H1 (cell line): Measurements from ENCODE around the gene ALDH3B1. TPM values are rescaled to one million over a fixed set of nuclear protein-coding genes. Genes with fewer than 3 reads are reported as not detected.

Experiments
- CTCF ChIA-PET: fragments of 300-600 bp; sonication (Branson Sonifier 250); formaldehyde crosslinking; loops from one replicate; lab custom pipeline; 2021; ENCODE audit not compliant: partially characterized antibody; lab: Charles Lee
- POLR2A ChIA-PET: fragments of 300-600 bp; sonication (Branson Sonifier 250); formaldehyde crosslinking; loops from one replicate; lab custom pipeline; 2021; ENCODE audit warnings: inconsistent platforms; ENCODE audit not compliant: partially characterized antibody; lab: Charles Lee
- DNase-seq, 2 experiments: peaks; one replicate each; pipeline versions ENCODE4 v3.0.0 to v3.0.0-alpha.2; 2010 to 2022; ENCODE audit warnings: low spot score in 2 of 2, low read depth in 1 of 2, mixed read lengths in 1 of 2
- FAIRE-seq: peaks from 2 replicates; lab custom pipeline; 2011; peaks lifted over from hg19 to GRCh38; lab: Jason Lieb, UNC
- H2AFZ ChIP-seq: 2 replicates; pipeline ENCODE4 v1.8.1; 2012; ENCODE audit warnings: low read length, inconsistent platforms
- H2AK5ac ChIP-seq: 2 replicates; pipeline ENCODE4 v1.6.1; 2013; ENCODE audit warnings: low read depth, low read length
- H2BK120ac ChIP-seq: replicated peaks from 2 replicates; pipeline ENCODE3; 2013; ENCODE audit warnings: low read depth, low read length, inconsistent platforms
- H2BK12ac ChIP-seq: 2 replicates; pipeline ENCODE4 v1.6.1; 2013; ENCODE audit warnings: low read depth, low read length
- H2BK15ac ChIP-seq: 2 replicates; pipeline ENCODE4 v1.6.1; 2013; ENCODE audit warnings: low read length
- H2BK20ac ChIP-seq: 2 replicates; pipeline ENCODE4 v1.6.1; 2013; ENCODE audit warnings: low read length
- H2BK5ac ChIP-seq: 2 replicates; pipeline ENCODE4 v1.6.1; 2013; ENCODE audit warnings: low read depth, low read length
- H3K14ac ChIP-seq: 2 replicates; pipeline ENCODE4 v1.6.1; 2013; ENCODE audit warnings: inconsistent platforms; ENCODE audit not compliant: insufficient read length
- H3K18ac ChIP-seq: 2 replicates; pipeline ENCODE4 v1.6.1; 2013; ENCODE audit warnings: low read length; ENCODE audit errors: extremely low read depth
- H3K23ac ChIP-seq: 2 replicates; pipeline ENCODE4 v1.6.1; 2013; ENCODE audit warnings: inconsistent platforms; ENCODE audit not compliant: insufficient read length
- H3K23me2 ChIP-seq: 2 replicates; pipeline ENCODE4 v1.6.1; 2013; ENCODE audit warnings: low read depth, low read length
- H3K27ac ChIP-seq: 2 replicates; pipeline ENCODE4 v1.6.1; 2011; ENCODE audit warnings: low read depth, low read length, inconsistent platforms
- H3K27me3 ChIP-seq, 4 experiments: replicated peaks in 1 of 4; 1 replicate in 1 of 4; 2 replicates in 3 of 4; pipeline versions ENCODE4 v1.6.1 to v1.8.1; 2011 to 2013; ENCODE audit warnings: low read length in 3 of 4, mild to moderate bottlenecking in 3 of 4, inconsistent platforms in 2 of 4, mixed read lengths in 2 of 4, moderate library complexity in 1 of 4; ENCODE audit not compliant: control insufficient read depth in 3 of 4, insufficient read depth in 3 of 4; ENCODE audit errors: extremely low read depth in 1 of 4
- H3K36me3 ChIP-seq, 4 experiments: 2 replicates each; pipeline versions ENCODE4 v1.6.1 to v1.8.1; 2011 to 2013; ENCODE audit warnings: mild to moderate bottlenecking in 4 of 4, low read length in 3 of 4, moderate library complexity in 2 of 4, control low read depth in 1 of 4, inconsistent platforms in 1 of 4; ENCODE audit not compliant: insufficient read depth in 4 of 4, control insufficient read depth in 2 of 4
- H3K4ac ChIP-seq: replicated peaks from 2 replicates; pipeline ENCODE3; 2013; ENCODE audit warnings: low read length, low read depth, mixed read lengths, inconsistent platforms; ENCODE audit not compliant: insufficient read length
- H3K4me1 ChIP-seq, 4 experiments: replicated peaks in 1 of 4; 1 replicate in 1 of 4; 2 replicates in 3 of 4; pipeline versions ENCODE4 v1.6.1 to v1.8.1; 2011 to 2013; ENCODE audit warnings: low read length in 3 of 4, inconsistent platforms in 2 of 4, mixed read lengths in 1 of 4; ENCODE audit not compliant: insufficient read depth in 4 of 4, control insufficient read depth in 3 of 4
- H3K4me2 ChIP-seq, 2 experiments: 2 replicates each; pipeline versions ENCODE4 v1.6.1 to v1.8.1; 2011 to 2013; ENCODE audit warnings: low read depth in 2 of 2, low read length in 2 of 2, control low read depth in 1 of 2, inconsistent platforms in 1 of 2, mild to moderate bottlenecking in 1 of 2; ENCODE audit not compliant: insufficient read depth in 1 of 2
- H3K4me3 ChIP-seq, 4 experiments: fragments of 200-600, 300-600 bp in 1 of 4; sonication (generic), shearing (Covaris generic), sonication (Bioruptor Twin) in 1 of 4; 2 replicates each; pipeline versions ENCODE4 v1.5.1 to v1.8.1; 2011 to 2016; ENCODE audit warnings: low read length in 4 of 4, low read depth in 3 of 4, control low read depth in 2 of 4, inconsistent platforms in 2 of 4, mild to moderate bottlenecking in 2 of 4, mixed read lengths in 1 of 4, moderate library complexity in 1 of 4; ENCODE audit not compliant: insufficient read depth in 2 of 4; ENCODE audit errors: extremely low read depth in 1 of 4
- H3K56ac ChIP-seq: replicated peaks from 2 replicates; pipeline ENCODE3; 2013; ENCODE audit warnings: low read depth, mild to moderate bottlenecking, mixed read lengths, low read length, inconsistent platforms; ENCODE audit not compliant: insufficient read length
- H3K79me1 ChIP-seq: 2 replicates; pipeline ENCODE4 v1.6.1; 2013; ENCODE audit warnings: low read depth, low read length, control low read depth
- H3K79me2 ChIP-seq, 2 experiments: 2 replicates each; pipeline versions ENCODE4 v1.6.1 to v1.8.1; 2012 to 2013; ENCODE audit warnings: low read length in 2 of 2, mild to moderate bottlenecking in 2 of 2, inconsistent platforms in 1 of 2; ENCODE audit not compliant: insufficient read depth in 2 of 2, control insufficient read depth in 1 of 2
- H3K9ac ChIP-seq, 4 experiments: replicated peaks in 1 of 4; 1 replicate in 1 of 4; 2 replicates in 3 of 4; pipeline versions ENCODE4 v1.6.1 to v1.8.1; 2011 to 2013; ENCODE audit warnings: low read depth in 3 of 4, low read length in 3 of 4, control low read depth in 2 of 4, mild to moderate bottlenecking in 2 of 4, moderate library complexity in 2 of 4, inconsistent platforms in 1 of 4; ENCODE audit errors: extremely low read depth in 1 of 4
- H3K9me3 ChIP-seq, 2 experiments: 2 replicates each; pipeline versions ENCODE4 v1.6.1 to v1.8.1; 2012 to 2013; ENCODE audit warnings: mild to moderate bottlenecking in 2 of 2, moderate library complexity in 2 of 2, control low read depth in 1 of 2, inconsistent platforms in 1 of 2, low read depth in 1 of 2, low read length in 1 of 2, mixed read lengths in 1 of 2; ENCODE audit not compliant: insufficient read depth in 2 of 2
- H4K20me1 ChIP-seq, 2 experiments: replicated peaks in 1 of 2; 2 replicates each; pipeline versions ENCODE3 to v1.8.1; 2011 to 2013; ENCODE audit warnings: inconsistent platforms in 2 of 2, low read length in 2 of 2, mild to moderate bottlenecking in 1 of 2; ENCODE audit not compliant: insufficient read depth in 2 of 2, control insufficient read depth in 1 of 2
- H4K5ac ChIP-seq: 2 replicates; pipeline ENCODE4 v1.6.1; 2013; ENCODE audit warnings: low read length, low read depth, mixed read lengths, inconsistent platforms; ENCODE audit not compliant: insufficient read length
- H4K8ac ChIP-seq: 2 replicates; pipeline ENCODE4 v1.8.0; 2013; ENCODE audit warnings: mild to moderate bottlenecking, moderate library complexity, low read length, inconsistent platforms; ENCODE audit not compliant: insufficient read depth; ENCODE audit errors: extremely low read depth
- H4K91ac ChIP-seq: replicated peaks from 2 replicates; pipeline ENCODE3; 2013; ENCODE audit warnings: low read length, mixed read lengths, inconsistent platforms; ENCODE audit not compliant: insufficient read length
- CREB1 ChIP-seq: IDR thresholded peaks from 2 replicates; pipeline ENCODE4 v1.6.1; 2012; ENCODE audit warnings: inconsistent platforms
- RAD21 ChIP-seq, 2 experiments: IDR thresholded peaks in 1 of 2; conservative IDR thresholded peaks in 1 of 2; 2 replicates each; pipeline ENCODE4 v1.6.1; 2011; ENCODE audit warnings: low read depth in 2 of 2, low read length in 2 of 2, improper control_type of control experiment in 1 of 2, inconsistent platforms in 1 of 2, mild to moderate bottlenecking in 1 of 2, moderate library complexity in 1 of 2
- RNF2 ChIP-seq: fragments of 200-900, 300-1000 bp; sonication (generic); IDR thresholded peaks from 2 replicates; pipeline ENCODE4 v1.7.1; 2016; ENCODE audit warnings: borderline replicate concordance, low read depth, mild to moderate bottlenecking, antibody characterized with exemption, low read length; ENCODE audit not compliant: poor library complexity, severe bottlenecking; ENCODE audit errors: missing control alignments
- RXRA ChIP-seq: IDR thresholded peaks from 2 replicates; pipeline ENCODE4 v1.6.1; 2011; ENCODE audit warnings: low read depth, mild to moderate bottlenecking, low read length, moderate library complexity; ENCODE audit not compliant: insufficient read depth
- SP1 ChIP-seq: IDR thresholded peaks from 2 replicates; pipeline ENCODE4 v1.6.1; 2011; ENCODE audit warnings: low read depth, low read length
- SRF ChIP-seq: IDR thresholded peaks from 2 replicates; pipeline ENCODE4 v1.6.1; 2011; ENCODE audit warnings: mild to moderate bottlenecking, low read depth, low read length, moderate library complexity
- TBP ChIP-seq: IDR thresholded peaks from 2 replicates; pipeline ENCODE4 v1.6.1; 2011; ENCODE audit warnings: low read depth, low read length, improper control_type of control experiment
- WGBS, 2 experiments: shearing (Covaris generic) in 1 of 2; methylation state at CpG; one replicate each; pipeline versions ENCODE4 v1.1.6 to v1.1.7; 2013 to 2015; ENCODE audit warnings: low lambda C conversion rate in 2 of 2, mixed read lengths in 2 of 2, inconsistent platforms in 1 of 2, low coverage in 1 of 2, missing lambda C conversion rate in 1 of 2; ENCODE audit not compliant: insufficient replicate concordance in 2 of 2, insufficient coverage in 1 of 2, insufficient read length in 1 of 2; ENCODE audit errors: extremely low coverage in 1 of 2, missing lambda C conversion rate in 1 of 2; 5-methylcytosine and 5-hydroxymethylcytosine counted together
- polyA plus RNA-seq, 7 experiments: library from polyadenylated mRNA; depleted of rRNA in 3 of 7; stranded (reverse) in 5 of 7; unstranded in 2 of 7; fragments of >200 nt in 5 of 7; fragments of 200-250 nt in 2 of 7; gene quantifications; 1 replicate in 5 of 7; 2 replicates in 1 of 7; 4 replicates in 1 of 7; pipeline versions ENCODE4 v1.2.1 to v1.2.3, GENCODE V29; 2011 to 2013; ENCODE audit warnings: missing spikeins in 2 of 7, mixed read lengths in 2 of 7
- total RNA-seq: library from RNA; stranded (reverse); fragmentation: NEBNext Ultra II Directional; extraction: Animal tissue kit (Norgen Biotek cat#: 25700); gene quantifications from 2 replicates; pipeline ENCODE4 v1.2.1, GENCODE V29; 2021
- TF ChIP-seq, protein P1 (sequence below), 3 experiments: IDR thresholded peaks; 1 replicate in 2 of 3; 2 replicates in 1 of 3; pipeline versions ENCODE4 v1.5.1 to v1.6.1; 2011; ENCODE audit warnings: low read length in 3 of 3, mild to moderate bottlenecking in 3 of 3, inconsistent platforms in 2 of 3, low read depth in 1 of 3, moderate library complexity in 1 of 3; ENCODE audit not compliant: insufficient read depth in 1 of 3; ENCODE audit errors: control extremely low read depth in 1 of 3

Gene ALDH3B1
- total and polyA plus RNA-seq, 2 of the 8 experiments (the other 6 are each of a cell fraction or from before 2014, with no cell fraction given) = 0.32 to 0.47 TPM

DNA sequence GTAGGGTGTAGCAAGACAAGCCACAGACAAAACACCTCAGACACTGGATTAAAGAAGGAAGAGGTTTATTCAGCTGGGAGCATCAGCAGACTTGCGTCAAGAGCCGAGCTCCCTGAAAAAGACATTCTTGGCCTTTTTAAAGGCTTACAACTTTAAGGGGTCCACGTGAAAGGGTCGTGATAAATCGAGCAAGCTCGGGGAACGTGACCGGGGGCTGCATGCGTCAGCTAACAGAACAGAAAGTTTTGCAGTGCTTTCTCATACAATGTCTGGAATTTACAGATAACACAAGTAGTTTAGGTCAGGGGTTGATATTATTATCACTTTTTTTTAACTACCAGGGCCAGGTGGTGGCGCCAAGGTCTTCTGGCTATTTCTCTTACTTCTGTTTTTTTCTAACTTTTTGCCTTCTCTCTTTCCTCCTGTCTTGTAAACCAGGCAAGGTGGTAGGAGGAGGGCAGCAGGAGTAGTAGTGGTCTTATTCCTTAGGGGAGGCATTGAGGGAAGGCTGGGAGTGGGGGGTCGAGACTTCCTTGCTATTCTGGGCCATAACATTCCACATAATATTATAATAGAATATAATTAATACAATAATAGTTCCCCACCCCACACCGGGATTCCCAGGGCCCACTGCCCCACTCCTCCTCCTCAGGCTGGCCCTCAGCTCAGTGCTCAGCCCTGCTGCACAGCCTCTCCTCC lies 587 bp upstream of the ALDH3B1 start:
- H3K79me2 ChIP-seq = no peaks in the 10 kb centered on the region
- ChIA-PET CTCF (interaction anchor here (0.7 to 4.6 kb wide), 12 partner anchors 11 to 202 kb away, joined by 3 to 40 read pairs (median 4); partner anchors contain the start of gene NDUFS8), POLR2A (interaction anchor here (1.0 to 3.3 kb wide), 7 partner anchors 11 to 43 kb away, joined by 3 to 17 read pairs (median 4); no protein-coding TSS in a partner anchor)
- H3K9me3 ChIP-seq = no peaks in the 10 kb centered on the region
- H3K9ac ChIP-seq = no peak overlapping the region
- peak overlapping the region; percentile 28 for H3K4ac ChIP-seq
- H2BK15ac ChIP-seq = 0 out of 2 replicates have a peak overlapping the region, but pooled peaks have one; percentile 61
- H4K5ac ChIP-seq = peak overlapping the region; percentile 35
- H3K36me3 ChIP-seq = no peaks in the 10 kb centered on the region
- peak overlapping the region; percentile 43; the same call in 1 of the 2 replicates for H4K8ac ChIP-seq
- WGBS, 2 experiments = 84% methylated on average over 12 of the region's 12 CpGs; no CpG with 5 or more reads in 1 of the 2 experiments
- H3K4me3 ChIP-seq = no peak overlapping the region
- no peak overlapping the region for H3K23ac ChIP-seq
- no peak overlapping the region for H3K27ac ChIP-seq
- peak overlapping the region; percentile 63; the same call in 1 of the 2 replicates for H2BK5ac ChIP-seq
- no peak overlapping the region; a peak in 1 of 4 replicates for H3K4me2 ChIP-seq
- no peaks in the 10 kb centered on the region for H3K27me3 ChIP-seq
- no peak for DNase-seq
- peak overlapping the region; percentile 68; the same call in 1 of the 2 replicates for H2BK12ac ChIP-seq
- H4K20me1 ChIP-seq = no peaks in the 10 kb centered on the region
- H3K14ac ChIP-seq = no peak overlapping the region
- no peak overlapping the region for H2BK120ac ChIP-seq
- H3K4me1 ChIP-seq = peaks cover 0 to 19% (median 12%) of the 10 kb centered on the region in 4 experiments; a peak in 6 of 7 replicates
- peak overlapping the region; percentile 97 for H4K91ac ChIP-seq
- H3K79me1 ChIP-seq = no peaks in the 10 kb centered on the region
- H3K18ac ChIP-seq = peak overlapping the region; percentile 52
- no peak for FAIRE-seq
- H3K56ac ChIP-seq = no peak overlapping the region
- no peaks in the 10 kb centered on the region; the same call in 1 of the 2 replicates for H3K23me2 ChIP-seq
- no peak overlapping the region for H2BK20ac ChIP-seq
- no peak overlapping the region for H2AFZ ChIP-seq
- no peak overlapping the region for H2AK5ac ChIP-seq
- no peak for TF ChIP-seq TBP
- no peak for TF ChIP-seq SP1
- no peak for TF ChIP-seq RXRA
- no peak for TF ChIP-seq RNF2
- TF ChIP-seq, protein P1, sequence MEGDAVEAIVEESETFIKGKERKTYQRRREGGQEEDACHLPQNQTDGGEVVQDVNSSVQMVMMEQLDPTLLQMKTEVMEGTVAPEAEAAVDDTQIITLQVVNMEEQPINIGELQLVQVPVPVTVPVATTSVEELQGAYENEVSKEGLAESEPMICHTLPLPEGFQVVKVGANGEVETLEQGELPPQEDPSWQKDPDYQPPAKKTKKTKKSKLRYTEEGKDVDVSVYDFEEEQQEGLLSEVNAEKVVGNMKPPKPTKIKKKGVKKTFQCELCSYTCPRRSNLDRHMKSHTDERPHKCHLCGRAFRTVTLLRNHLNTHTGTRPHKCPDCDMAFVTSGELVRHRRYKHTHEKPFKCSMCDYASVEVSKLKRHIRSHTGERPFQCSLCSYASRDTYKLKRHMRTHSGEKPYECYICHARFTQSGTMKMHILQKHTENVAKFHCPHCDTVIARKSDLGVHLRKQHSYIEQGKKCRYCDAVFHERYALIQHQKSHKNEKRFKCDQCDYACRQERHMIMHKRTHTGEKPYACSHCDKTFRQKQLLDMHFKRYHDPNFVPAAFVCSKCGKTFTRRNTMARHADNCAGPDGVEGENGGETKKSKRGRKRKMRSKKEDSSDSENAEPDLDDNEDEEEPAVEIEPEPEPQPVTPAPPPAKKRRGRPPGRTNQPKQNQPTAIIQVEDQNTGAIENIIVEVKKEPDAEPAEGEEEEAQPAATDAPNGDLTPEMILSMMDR (IDR thresholded peaks at IDR 0.05; ENCODE audit: control extremely low read depth in 1 of 3, insufficient read depth in 1 of 3, low read depth in 1 of 3, low read length in 3 of 3) = peak in 1 of 3 experiments; percentile 11; a peak in 1 of 4 replicates
- no peak for TF ChIP-seq CREB1
- TF ChIP-seq SRF = no peak
- peak; percentile 34 to 40; a peak in 3 of 4 replicates for TF ChIP-seq RAD21 (IDR thresholded peaks at IDR 0.05 in 1 of 2, conservative IDR thresholded peaks at IDR 0.05 in 1 of 2; ENCODE audit: low read depth in 2 of 2, low read length in 2 of 2)
